Measurements from ENCODE around the gene MINDY4.
A peak's percentile ranks its signal among the peaks of the same experiment; 100 is the strongest.
"Not testable (repeated sequence)": the region's sequence is repeated elsewhere in the genome, so short reads cannot be mapped to it uniquely, and the experiment has no call there.

MINDY4 gene

DNA sequence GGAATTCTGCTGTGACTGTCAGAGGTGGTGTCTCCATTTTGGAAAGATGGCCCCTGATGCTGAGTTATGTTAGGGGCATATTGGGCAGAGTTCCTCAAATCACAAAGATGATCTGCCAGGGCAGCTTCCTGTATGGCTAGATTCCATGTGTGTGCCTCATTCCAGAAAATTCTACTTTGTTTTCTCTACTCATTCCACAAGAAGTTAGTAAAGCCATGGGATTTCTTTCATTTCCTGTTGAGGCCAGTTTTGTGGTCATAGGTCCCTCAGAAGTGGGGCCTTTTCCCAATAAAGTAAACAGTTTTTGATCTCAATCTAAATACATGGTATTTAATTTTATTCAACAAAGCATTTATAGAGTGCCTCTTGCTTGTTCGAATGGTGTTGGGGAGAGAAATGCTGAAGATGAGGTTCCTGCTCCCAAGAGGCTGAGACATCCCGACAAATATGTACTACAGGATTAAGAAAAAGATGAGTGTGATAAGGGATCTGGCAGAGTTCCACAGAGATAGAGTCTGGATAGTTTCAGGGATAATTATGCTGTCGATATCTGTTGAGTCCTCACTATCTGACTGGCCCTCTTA is 33.0 kb downstream of the MINDY4 start:
- DNase-seq (ENCODE audit: low spot score): no peak

DNA sequence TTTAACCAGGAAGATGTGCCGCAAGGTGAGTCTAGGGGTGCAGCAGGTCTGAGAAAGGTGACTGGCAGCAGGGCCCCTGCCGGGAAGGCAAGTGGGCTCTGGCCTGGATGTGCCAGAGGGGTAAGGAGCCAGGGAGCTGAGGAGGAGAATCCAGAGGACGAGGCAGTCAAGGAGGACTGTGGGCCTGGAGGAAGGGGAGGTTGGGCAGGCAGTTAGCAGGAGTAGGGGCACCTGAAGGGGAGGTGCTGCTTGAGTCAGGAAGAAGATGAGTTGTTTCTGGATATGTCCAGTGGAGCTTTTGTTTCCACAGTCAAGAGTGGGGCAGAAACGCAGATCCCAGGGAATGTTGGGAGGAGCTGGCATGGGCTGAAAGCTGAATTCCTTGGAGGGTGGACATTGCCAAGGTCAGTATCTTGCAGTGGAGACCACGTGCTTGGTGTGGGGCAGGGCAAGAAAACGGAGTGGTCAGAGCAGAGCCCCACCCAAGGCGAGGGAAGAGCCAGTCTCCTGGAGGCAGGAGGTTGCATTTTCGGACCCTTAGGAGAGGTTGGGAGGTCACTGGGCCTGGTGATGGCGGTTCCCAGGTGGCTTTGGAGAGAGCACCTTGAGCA is 34.0 kb downstream of the MINDY4 start:
- peak; percentile 20 for DNase-seq (ENCODE audit: low spot score)

- DNase-seq (ENCODE audit: low spot score): no peak
These were observed 34.7 kb downstream of the MINDY4 start for GRCh38 chr7:30805931-30806330.

DNA sequence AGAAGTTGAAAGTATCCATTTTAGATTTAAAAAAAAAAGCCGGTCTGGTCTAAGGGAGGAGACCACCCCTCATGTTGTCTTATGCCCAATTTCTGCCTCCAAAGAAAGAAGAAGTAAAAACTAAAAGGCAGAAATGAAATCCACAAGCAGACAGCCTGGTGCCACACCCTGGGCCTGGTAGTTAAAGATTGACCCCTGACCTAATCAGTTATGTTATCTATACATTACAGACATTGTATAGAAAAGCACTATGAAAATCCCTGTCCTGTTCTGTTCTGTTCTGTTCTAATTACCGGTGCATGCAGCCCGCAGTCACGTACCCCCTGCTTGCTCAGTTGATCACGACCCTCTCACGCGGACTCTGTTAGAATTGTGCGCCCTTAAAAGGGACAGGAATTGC is 36.3 kb downstream of the MINDY4 start:
- DNase-seq (ENCODE audit: low spot score): not testable (repeated sequence)

DNA sequence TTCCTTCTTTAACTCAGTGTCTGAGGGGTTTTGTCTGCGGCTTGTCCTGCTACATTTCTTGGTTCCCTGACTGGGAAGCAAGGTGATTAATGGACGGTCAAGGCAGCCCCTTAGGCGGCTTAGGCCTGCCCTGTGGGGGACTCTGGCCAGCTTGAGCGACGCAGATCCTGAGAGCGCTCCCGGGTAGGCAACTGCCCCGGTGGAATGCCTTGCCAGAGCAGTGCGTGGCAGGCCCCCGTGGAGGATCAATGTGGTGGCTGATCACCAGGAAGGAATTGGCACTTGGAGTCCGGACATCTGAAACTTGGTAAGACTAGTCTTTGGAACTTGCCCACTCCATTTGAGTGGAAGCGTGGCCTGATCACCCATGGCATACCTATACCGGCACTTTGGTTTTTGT is 36.7 kb downstream of the MINDY4 start:
- DNase-seq (ENCODE audit: low spot score): peak; percentile 51

- no peak for DNase-seq (ENCODE audit: low spot score)
These were observed 39.8 kb downstream of the MINDY4 start for GRCh38 chr7:30810986-30811385.

DNA sequence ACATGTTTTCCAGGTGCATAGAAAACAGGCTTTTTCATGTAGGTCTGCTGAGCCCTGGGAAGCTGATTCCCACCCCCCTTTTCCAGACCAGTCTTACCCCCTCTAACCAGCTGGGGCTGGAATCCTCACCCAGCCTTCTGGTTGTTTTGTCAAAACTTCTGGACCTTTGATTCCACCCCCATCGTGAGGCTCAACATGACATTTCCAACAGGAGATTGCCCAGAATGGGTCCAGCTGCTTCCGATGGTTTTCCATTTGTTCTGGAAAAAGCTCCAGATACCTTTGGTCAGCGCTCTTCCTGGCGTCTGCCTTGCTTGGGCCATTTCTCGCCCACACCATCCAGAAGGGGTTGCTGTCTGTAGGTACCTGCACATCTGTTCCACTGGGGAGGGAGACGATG is 41.5 kb downstream of the MINDY4 start:
- no peak for DNase-seq (ENCODE audit: low spot score)

DNA sequence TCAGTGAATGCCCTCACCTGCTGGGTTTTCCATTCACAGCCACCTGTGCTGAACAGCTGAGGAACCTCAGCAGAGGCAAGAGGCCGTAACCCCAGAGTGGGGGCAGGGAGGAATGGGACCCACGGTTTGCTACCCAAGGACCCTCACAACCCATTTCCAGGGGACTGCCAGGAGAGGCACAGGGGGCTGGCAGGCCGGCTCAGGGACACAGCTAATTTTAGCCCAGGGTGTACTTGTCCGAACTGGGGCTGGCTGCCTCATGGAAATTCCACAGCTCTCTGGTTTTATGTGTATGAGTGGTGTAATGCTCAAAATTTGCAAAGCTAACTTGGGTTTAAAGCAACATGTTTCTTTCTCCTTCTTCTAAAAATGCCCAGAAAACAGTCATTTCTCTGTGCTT is 42.2 kb downstream of the MINDY4 start:
- no peak for DNase-seq (ENCODE audit: low spot score)

DNA sequence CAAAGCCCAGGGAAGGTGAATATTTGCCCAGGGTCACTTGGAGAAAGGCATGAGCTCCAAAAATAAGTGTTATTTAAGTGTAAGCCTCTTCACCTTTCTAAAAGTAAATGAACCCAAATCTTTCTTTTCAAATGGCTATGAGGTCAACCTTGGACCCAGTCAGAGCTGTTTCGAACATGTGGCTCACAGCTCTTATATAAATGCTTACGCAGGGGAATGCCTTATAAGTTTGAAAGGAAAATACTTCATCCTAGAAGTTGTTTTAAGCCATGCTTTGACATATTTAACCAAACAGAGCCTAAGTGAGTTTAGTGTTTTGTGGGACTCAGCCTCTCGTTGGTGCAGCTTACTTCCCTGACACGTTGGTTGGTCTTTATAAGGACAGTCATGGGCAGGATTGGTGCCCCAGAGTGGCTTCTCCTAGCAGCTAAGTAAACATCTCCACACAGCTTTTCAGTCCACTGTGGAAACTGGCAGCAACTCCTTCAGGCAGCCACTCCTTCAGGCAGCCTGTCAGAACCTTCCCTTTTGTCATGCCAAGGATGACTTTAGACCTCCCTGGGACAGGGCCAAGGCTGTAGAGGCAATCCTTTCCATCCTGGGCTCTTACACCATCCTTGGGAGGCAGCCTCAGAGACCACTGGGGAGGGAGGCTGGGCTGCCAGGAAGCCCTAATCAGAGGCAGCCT is 43.6 kb downstream of the MINDY4 start:
- DNase-seq (ENCODE audit: low spot score): no peak

- DNase-seq (ENCODE audit: low spot score): no peak
These were observed 44.2 kb downstream of the MINDY4 start for GRCh38 chr7:30815388-30815854.

DNA sequence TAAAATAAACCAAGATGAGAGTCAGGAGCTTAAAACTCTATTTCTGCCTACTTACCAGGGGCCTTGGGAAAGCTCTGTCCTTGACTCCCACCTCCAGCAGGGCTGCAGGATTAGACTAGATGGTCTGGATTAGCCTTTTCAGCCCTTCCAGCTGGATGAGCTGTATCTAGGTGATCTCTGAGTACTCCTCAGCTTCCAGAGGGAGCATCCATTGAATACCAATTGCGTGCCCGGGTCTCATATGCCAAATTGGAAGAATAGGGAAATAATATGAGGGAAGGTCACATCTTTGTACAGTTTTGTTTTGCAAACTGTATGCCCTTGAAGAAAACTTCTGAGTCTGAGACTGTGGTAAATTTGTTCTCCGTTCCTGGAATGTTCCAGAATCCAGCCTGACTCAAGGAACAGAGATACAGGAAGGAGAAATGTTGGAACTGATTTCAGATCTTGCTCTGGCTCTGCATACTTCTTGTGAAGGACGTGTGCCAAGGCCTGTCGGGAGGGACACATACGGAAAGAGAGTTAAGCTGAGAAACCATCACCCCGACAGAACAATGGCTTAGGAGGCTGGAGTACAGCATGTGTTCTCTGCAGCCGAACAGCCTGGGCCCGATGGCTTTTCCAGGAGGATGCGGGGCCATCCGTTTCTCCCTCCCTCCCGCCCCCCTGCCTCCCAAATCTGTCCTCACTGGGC is 44.9 kb downstream of the MINDY4 start:
- DNase-seq (ENCODE audit: low spot score): no peak

DNA sequence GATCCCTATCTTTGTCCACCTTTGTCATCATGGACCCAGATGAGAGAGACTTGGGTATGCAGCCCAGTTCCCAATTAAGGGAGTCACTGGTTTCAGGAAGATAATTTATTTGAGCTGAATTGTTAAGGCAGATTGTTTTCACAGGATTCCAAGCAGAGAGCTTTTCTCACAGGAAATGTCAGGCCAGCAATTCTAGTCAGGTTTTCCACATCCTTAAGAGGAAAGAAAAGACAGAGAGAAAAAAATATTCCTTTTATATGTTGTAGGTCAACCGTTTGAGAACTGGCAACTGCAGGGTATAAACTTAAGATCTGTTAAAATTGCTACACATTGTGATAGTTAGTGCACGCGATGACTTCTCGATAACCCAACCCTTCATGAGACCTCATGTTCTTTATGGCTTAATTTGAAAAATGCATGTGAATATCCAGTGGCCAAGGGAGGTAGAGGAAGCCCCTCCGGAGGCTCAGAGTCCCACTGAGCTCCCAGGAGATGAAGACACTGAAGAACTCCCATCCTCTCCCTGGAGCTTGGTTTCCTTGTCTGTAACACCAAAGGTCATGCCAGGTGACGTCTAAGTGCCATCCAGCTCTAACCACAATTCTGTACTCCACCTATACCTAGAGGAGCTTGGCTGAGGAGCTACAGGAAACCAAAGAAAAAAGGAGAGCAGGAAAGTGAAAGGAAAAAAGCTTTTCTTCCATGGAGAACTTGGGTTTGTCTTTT is 45.6 kb downstream of the MINDY4 start:
- no peak for DNase-seq (ENCODE audit: low spot score)

- DNase-seq (ENCODE audit: low spot score): no peak
These were observed 46.2 kb downstream of the MINDY4 start for GRCh38 chr7:30817371-30817767.

GRCh38 chr7:30824821-30825720 is 53.9 kb downstream of the MINDY4 start:
- DNase-seq (ENCODE audit: low spot score): no peak

DNA sequence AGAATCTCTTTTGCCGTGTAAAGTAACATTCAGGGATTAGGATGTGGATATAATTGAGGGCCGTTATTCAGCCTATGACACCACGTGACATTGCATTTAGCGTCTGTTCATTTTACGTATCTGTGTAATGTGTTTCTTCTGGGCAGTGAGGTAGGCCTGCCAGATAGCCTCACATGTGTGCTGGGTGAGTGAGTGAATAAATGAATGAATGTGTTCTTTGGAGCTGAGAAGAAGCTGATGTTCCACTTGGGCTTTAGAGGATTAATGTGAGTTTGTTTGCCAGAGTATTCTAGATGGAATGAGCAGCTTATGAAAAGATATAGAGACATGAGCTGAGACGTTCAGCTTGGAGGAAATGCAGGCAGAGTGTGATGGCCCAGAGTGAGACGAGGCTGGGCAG is 55.0 kb downstream of the MINDY4 start:
- no peak for DNase-seq (ENCODE audit: low spot score)

DNA sequence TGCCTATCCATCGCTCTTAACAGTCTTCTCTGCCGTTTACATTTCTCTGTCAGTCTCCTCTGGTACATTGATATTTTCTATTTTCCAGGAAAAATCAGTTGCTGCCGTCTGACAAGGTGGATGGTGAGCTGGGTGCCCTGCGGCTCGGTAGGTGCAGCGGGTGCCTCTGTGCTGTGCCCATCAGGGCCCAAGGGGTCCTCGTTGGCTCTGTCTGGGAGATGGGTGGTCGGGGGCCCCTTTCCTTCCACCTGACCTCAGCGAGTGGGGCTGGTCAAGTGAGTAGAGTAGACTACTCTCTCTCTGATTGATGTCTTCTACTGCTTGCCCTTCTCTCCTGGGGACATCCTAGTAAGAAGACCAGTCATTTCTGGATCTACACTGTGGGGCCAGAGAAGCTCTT is 57.4 kb downstream of the MINDY4 start:
- DNase-seq (ENCODE audit: low spot score): no peak

DNA sequence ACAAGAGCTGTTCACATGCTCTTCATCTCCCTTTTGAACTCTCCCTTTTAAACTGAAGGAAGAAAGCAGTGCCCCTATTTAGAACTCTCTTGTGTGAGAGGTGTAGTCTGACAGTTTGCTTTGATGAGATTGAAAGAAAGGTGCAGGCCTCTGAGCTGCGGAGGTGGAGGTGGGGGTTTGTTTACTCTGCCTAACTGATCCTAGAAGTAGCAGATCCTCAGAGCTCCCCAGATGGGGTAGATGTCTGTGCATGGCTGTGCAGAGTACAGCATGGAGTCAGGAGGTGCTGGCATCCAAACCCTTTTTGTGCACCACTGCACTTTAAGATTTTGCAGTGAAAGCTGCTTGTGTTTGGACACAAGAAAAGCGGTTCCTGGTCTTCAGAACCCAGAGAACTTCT is 58.3 kb downstream of the MINDY4 start:
- DNase-seq (ENCODE audit: low spot score): no peak

DNA sequence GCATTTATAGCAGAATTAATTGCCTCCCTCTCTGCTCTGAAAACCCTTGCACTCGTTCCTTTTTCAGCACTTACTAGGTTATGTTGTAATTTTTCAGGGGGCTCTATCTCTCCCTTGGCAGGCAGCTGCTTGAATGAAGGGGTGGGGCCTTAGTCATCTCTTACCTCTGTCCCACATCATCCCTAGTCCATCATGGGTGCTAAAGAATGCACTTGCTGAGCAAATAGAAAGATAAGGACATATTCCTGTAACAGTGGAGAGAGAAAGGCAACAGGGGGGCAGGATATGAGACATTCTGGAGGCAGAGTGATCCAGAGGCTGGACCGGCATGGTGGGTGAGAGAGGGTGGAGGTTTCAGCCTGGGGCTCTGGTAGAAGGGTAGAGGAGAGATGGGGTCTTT is 60.0 kb downstream of the MINDY4 start:
- DNase-seq (ENCODE audit: low spot score): no peak

DNA sequence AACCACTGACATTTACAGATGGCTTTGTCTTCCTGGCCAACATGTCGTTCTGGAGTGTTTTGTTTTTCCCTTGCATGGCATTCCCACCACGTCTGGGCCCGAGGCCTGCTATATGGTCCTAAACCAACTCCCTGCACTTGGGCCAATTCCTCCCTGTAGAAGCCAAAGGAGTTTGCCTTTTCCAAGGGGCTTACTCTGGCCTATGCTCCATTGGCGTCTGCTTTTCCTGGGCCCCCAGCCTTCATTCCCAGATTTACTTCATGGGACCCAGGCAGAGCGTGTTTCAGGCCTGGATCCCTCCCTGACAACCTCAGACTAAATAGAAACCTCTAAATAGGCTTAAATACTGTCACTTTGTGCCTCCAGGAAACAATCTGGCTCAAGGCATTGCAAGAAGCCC is 60.7 kb downstream of the MINDY4 start:
- no peak for DNase-seq (ENCODE audit: low spot score)

- DNase-seq (ENCODE audit: low spot score): not testable (repeated sequence)
These were observed 62.9 kb downstream of the MINDY4 start for GRCh38 chr7:30834017-30834674.
